Keratinocyte (primary cell): ENCODE measurements around the gene INSC. TPM values are rescaled to one million over a fixed set of nuclear protein-coding genes. Genes with fewer than 3 reads are reported as not detected.

Experiments
- DNase-seq: peaks from one replicate; pipeline ENCODE4 v3.0.0-alpha.2; 2011; ENCODE audit warnings: low read depth, missing footprints, low spot score
- FAIRE-seq: peaks from 2 replicates; lab custom pipeline; 2011; peaks lifted over from hg19 to GRCh38; lab: Jason Lieb, UNC
- H2AFZ ChIP-seq: 2 replicates; pipeline ENCODE4 v1.6.0; 2012; ENCODE audit warnings: low read length, control low read depth, inconsistent platforms; ENCODE audit not compliant: control insufficient read depth
- H3K27ac ChIP-seq: 2 replicates; pipeline ENCODE4 v1.5.1; 2011; ENCODE audit warnings: low read length; ENCODE audit not compliant: control insufficient read depth, insufficient read depth
- H3K27me3 ChIP-seq: 3 replicates; pipeline ENCODE4 v1.6.0; 2011; ENCODE audit warnings: low read length; ENCODE audit not compliant: control insufficient read depth, insufficient read depth; ENCODE audit errors: extremely low read depth
- H3K36me3 ChIP-seq, 2 experiments: 2 replicates in 1 of 2; 3 replicates in 1 of 2; pipeline ENCODE4 v1.5.1; 2011; ENCODE audit warnings: low read length in 2 of 2, mild to moderate bottlenecking in 1 of 2; ENCODE audit not compliant: control insufficient read depth in 2 of 2, insufficient read depth in 2 of 2; ENCODE audit errors: extremely low read depth in 1 of 2
- H3K4me1 ChIP-seq: 3 replicates; pipeline ENCODE4 v1.5.1; 2011; ENCODE audit warnings: low read length; ENCODE audit not compliant: control insufficient read depth, insufficient read depth; ENCODE audit errors: extremely low read depth
- H3K4me2 ChIP-seq: 3 replicates; pipeline ENCODE4 v1.6.0; 2011; ENCODE audit warnings: low read depth, low read length; ENCODE audit not compliant: control insufficient read depth, insufficient read depth; ENCODE audit errors: extremely low read depth
- H3K4me3 ChIP-seq, 3 experiments: fragments of 200-600 bp in 1 of 3; sonication (generic) in 1 of 3; 2 replicates in 2 of 3; 3 replicates in 1 of 3; pipeline ENCODE4 v1.5.1; 2011 to 2016; ENCODE audit warnings: low read length in 3 of 3, mild to moderate bottlenecking in 3 of 3, control low read depth in 2 of 3, inconsistent platforms in 1 of 3, low read depth in 1 of 3, mixed read lengths in 1 of 3, mixed run types in 1 of 3, moderate library complexity in 1 of 3; ENCODE audit not compliant: control insufficient read depth in 2 of 3, insufficient read depth in 2 of 3; ENCODE audit errors: extremely low read depth in 1 of 3
- H3K79me2 ChIP-seq: 2 replicates; pipeline ENCODE4 v1.6.0; 2012; ENCODE audit warnings: low read length; ENCODE audit not compliant: control insufficient read depth, insufficient read depth
- H3K9ac ChIP-seq: 3 replicates; pipeline ENCODE4 v1.6.0; 2011; ENCODE audit warnings: low read length; ENCODE audit not compliant: control insufficient read depth, insufficient read depth; ENCODE audit errors: extremely low read depth
- H3K9me1 ChIP-seq: 3 replicates; pipeline ENCODE4 v1.6.0; 2011; ENCODE audit warnings: low read length; ENCODE audit not compliant: control insufficient read depth, insufficient read depth; ENCODE audit errors: extremely low read depth
- H3K9me3 ChIP-seq: 2 replicates; pipeline ENCODE4 v1.5.1; 2012; ENCODE audit warnings: low read depth, low read length; ENCODE audit not compliant: control insufficient read depth
- H4K20me1 ChIP-seq: 3 replicates; pipeline ENCODE4 v1.6.0; 2011; ENCODE audit warnings: low read length; ENCODE audit not compliant: control insufficient read depth, insufficient read depth; ENCODE audit errors: extremely low read depth
- CTCF ChIP-seq, 3 experiments: IDR thresholded peaks in 1 of 3; conservative IDR thresholded peaks in 1 of 3; optimal IDR thresholded peaks in 1 of 3; 2 replicates in 2 of 3; 3 replicates in 1 of 3; pipeline versions ENCODE3 to v1.5.1; 2011; ENCODE audit warnings: low read length in 3 of 3, mild to moderate bottlenecking in 3 of 3, moderate library complexity in 2 of 3, control low read depth in 1 of 3, inconsistent platforms in 1 of 3; ENCODE audit not compliant: insufficient read depth in 2 of 3; ENCODE audit errors: extremely low read depth in 1 of 3
- EZH2 ChIP-seq: IDR thresholded peaks from one replicate; pipeline ENCODE4 v1.6.1; 2012; ENCODE audit warnings: inconsistent platforms, mild to moderate bottlenecking, low read length, moderate library complexity
- dilution Hi-C: fragments of 300-500 bp; cut with MboI; formaldehyde crosslinking; loops from one replicate; pipeline ENCODE4 v1.7.0; 2020; ENCODE audit warnings: low sequenced_read_pairs; ENCODE audit not compliant: extremely low pct_ligation_motif_present
- polyA plus RNA-seq, 5 experiments: library from polyadenylated mRNA; depleted of rRNA in 3 of 5; stranded (reverse) in 3 of 5; stranded (forward) in 1 of 5; unstranded in 1 of 5; fragments of >200 nt; gene quantifications; 1 replicate in 1 of 5; 2 replicates in 3 of 5; 3 replicates in 1 of 5; pipeline versions ENCODE4 v1.2.1 to v1.2.3, GENCODE V29; 2011 to 2012; ENCODE audit warnings: missing spikeins in 2 of 5, low read depth in 1 of 5, low replicate concordance in 1 of 5

INSC gene
- polyA plus RNA-seq, 1 donor (not counting 4 experiments of a cell fraction or from before 2014, with no cell fraction given), result 0.13 TPM

- no peaks in the 10 kb centered on the region for H4K20me1 ChIP-seq
- no peak overlapping the region for H3K27ac ChIP-seq
- DNase-seq (no peak), FAIRE-seq (no peak)
- no peaks in the 10 kb centered on the region for H3K9me1 ChIP-seq
- TF ChIP-seq EZH2, result no peak
- TF ChIP-seq CTCF (optimal IDR thresholded peaks at IDR 0.05 in 1 of 3, IDR thresholded peaks at IDR 0.05 in 1 of 3, conservative IDR thresholded peaks at IDR 0.05 in 1 of 3; ENCODE audit: extremely low read depth in 1 of 3, insufficient read depth in 2 of 3, low read length in 3 of 3), result no peak
- H3K4me3 ChIP-seq, result no peak overlapping the region
- dilution Hi-C loops, result no loop called here
- no peaks in the 10 kb centered on the region for H3K79me2 ChIP-seq
- H3K9ac ChIP-seq, result no peak overlapping the region
- H3K9me3 ChIP-seq, result no peaks in the 10 kb centered on the region
- H3K4me1 ChIP-seq, result no peaks in the 10 kb centered on the region
- H3K4me2 ChIP-seq, result no peak overlapping the region
- H3K36me3 ChIP-seq, result no peaks in the 10 kb centered on the region
- no peak overlapping the region for H2AFZ ChIP-seq
- no peaks in the 10 kb centered on the region for H3K27me3 ChIP-seq
These were observed 134.0 kb downstream of the INSC start for GRCh38 chr11:15248749-15249148.

DNA sequence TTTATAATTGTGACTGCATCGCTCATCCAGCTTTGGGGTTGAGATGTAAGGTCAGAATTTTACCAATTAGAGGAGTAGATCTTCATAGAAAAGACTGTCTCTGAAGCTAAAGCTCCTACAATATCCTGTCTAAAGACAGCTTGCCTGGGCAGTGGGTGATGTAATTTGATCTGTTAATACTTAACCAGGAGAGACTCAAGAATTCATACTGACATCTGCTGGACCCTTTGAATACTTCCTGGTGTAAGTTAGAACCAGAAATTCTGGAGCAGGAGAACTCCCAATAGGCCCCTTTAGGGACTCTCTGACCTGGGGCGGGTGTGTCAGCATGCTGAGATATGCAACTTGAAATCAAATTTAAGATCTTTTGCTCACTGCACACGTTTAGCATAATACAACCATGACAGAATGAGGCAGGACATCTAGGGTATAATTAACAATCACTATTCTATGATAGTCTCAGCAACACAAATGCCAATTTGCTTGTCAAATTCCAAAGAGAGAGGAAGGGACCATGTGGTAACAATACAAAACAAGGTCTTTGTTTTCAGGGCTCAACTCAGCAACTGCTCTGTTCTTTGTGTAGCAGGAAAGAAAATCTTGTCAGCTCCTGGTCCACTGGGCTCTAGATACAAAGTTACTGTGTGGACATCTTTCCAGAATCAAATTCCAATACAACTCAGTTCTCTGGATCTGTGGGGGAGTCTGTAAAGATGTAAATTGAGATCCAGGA, 143.9 kb downstream of the INSC start:
- no peaks in the 10 kb centered on the region for H3K9me1 ChIP-seq
- H2AFZ ChIP-seq, result no peak overlapping the region
- H3K27ac ChIP-seq, result no peak overlapping the region
- DNase-seq (no peak), FAIRE-seq (no peak)
- no peaks in the 10 kb centered on the region for H3K36me3 ChIP-seq
- H3K9me3 ChIP-seq, result no peaks in the 10 kb centered on the region
- H3K4me3 ChIP-seq, result no peak overlapping the region
- dilution Hi-C loops, result no loop called here
- H3K9ac ChIP-seq, result no peak overlapping the region
- no peaks in the 10 kb centered on the region for H3K79me2 ChIP-seq
- H3K27me3 ChIP-seq, result no peaks in the 10 kb centered on the region
- no peaks in the 10 kb centered on the region for H3K4me1 ChIP-seq
- no peaks in the 10 kb centered on the region for H4K20me1 ChIP-seq
- TF ChIP-seq CTCF (optimal IDR thresholded peaks at IDR 0.05 in 1 of 3, IDR thresholded peaks at IDR 0.05 in 1 of 3, conservative IDR thresholded peaks at IDR 0.05 in 1 of 3; ENCODE audit: extremely low read depth in 1 of 3, insufficient read depth in 2 of 3, low read length in 3 of 3) (peak in 1 of 3 experiments; percentile 5), EZH2 (no peak)
- H3K4me2 ChIP-seq, result no peak overlapping the region
